ENCODE data around the gene MAOB.
"Not testable (repeated sequence)": the region's sequence is repeated elsewhere in the genome, so short reads cannot be mapped to it uniquely, and the experiment has no call there.

MAOB gene

GRCh38 chrX:43882294-43882681 is at the start of gene MAOB:
MAOB (minus strand) TSS chrX:43882450; CDS start chrX:43882299, 151 bp downstream.
- DNase-seq (ENCODE audit: low spot score) = no peak

- not testable (repeated sequence) for DNase-seq (ENCODE audit: low spot score)
Observed at GRCh38 chrX:43922032-43922431, 39.8 kb upstream of the MAOB start.

GRCh38 chrX:43910772-43911171 is 28.5 kb upstream of the MAOB start:
- DNase-seq (ENCODE audit: low spot score) = not testable (repeated sequence)

GRCh38 chrX:43910012-43910411 is 27.8 kb upstream of the MAOB start:
- no peak for DNase-seq (ENCODE audit: low spot score)

- DNase-seq (ENCODE audit: low spot score) = no peak
Observed at GRCh38 chrX:43909141-43909540, 26.9 kb upstream of the MAOB start.

- DNase-seq (ENCODE audit: low spot score) = no peak
Observed at GRCh38 chrX:43899878-43900815, 17.9 kb upstream of the MAOB start.

- no peak for DNase-seq (ENCODE audit: low spot score)
Observed at GRCh38 chrX:43898406-43899035, 16.3 kb upstream of the MAOB start.

- DNase-seq (ENCODE audit: low spot score) = no peak
Observed at GRCh38 chrX:43897290-43897689, 15.0 kb upstream of the MAOB start.

GRCh38 chrX:43892336-43892870 is 10.2 kb upstream of the MAOB start:
- DNase-seq (ENCODE audit: low spot score) = no peak

- DNase-seq (ENCODE audit: low spot score) = no peak
Observed at GRCh38 chrX:43885617-43886016, 3.4 kb upstream of the MAOB start.

GRCh38 chrX:43881410-43882293 is 598 bp downstream of the MAOB start:
- DNase-seq (ENCODE audit: low spot score) = no peak

GRCh38 chrX:43880425-43880824 is 1.8 kb downstream of the MAOB start:
- DNase-seq (ENCODE audit: low spot score) = no peak

GRCh38 chrX:43878906-43879526 is 3.2 kb downstream of the MAOB start:
- no peak for DNase-seq (ENCODE audit: low spot score)

- no peak for DNase-seq (ENCODE audit: low spot score)
Observed at GRCh38 chrX:43876680-43877079, 5.6 kb downstream of the MAOB start.

- DNase-seq (ENCODE audit: low spot score) = no peak
Observed at GRCh38 chrX:43870758-43871419, 11.4 kb downstream of the MAOB start.

- DNase-seq (ENCODE audit: low spot score) = no peak
Observed at GRCh38 chrX:43870011-43870410, 12.2 kb downstream of the MAOB start.

GRCh38 chrX:43868791-43869190 is 13.5 kb downstream of the MAOB start:
- DNase-seq (ENCODE audit: low spot score) = no peak

GRCh38 chrX:43866423-43866822 is 15.8 kb downstream of the MAOB start:
- DNase-seq (ENCODE audit: low spot score) = no peak

GRCh38 chrX:43865791-43866190 is 16.5 kb downstream of the MAOB start:
- DNase-seq (ENCODE audit: low spot score) = no peak

- no peak for DNase-seq (ENCODE audit: low spot score)
Observed at GRCh38 chrX:43862434-43862833, 19.8 kb downstream of the MAOB start.

- no peak for DNase-seq (ENCODE audit: low spot score)
Observed at GRCh38 chrX:43861750-43862149, 20.5 kb downstream of the MAOB start.

All from hepatic stellate cell (primary cell).